GM12878 (cell line): Measurements from ENCODE around the gene CLASP2. TPM values are rescaled to one million over a fixed set of nuclear protein-coding genes. Genes with fewer than 3 reads are reported as not detected.

Experiments used
- CBFB ChIP-seq: IDR thresholded peaks from 2 replicates; pipeline ENCODE4 v1.6.1; 2016; ENCODE audit warnings: antibody characterized with exemption, low read depth
- CHD4 ChIP-seq: fragments of 200-600 bp; sonication (generic); IDR thresholded peaks from 2 replicates; pipeline ENCODE4 v1.6.1; 2016; ENCODE audit warnings: mild to moderate bottlenecking
- CUX1 ChIP-seq: IDR thresholded peaks from 2 replicates; pipeline ENCODE4 v1.6.1; 2012; ENCODE audit warnings: improper control_type of control experiment, low read depth, low read length; ENCODE audit not compliant: insufficient replicate concordance
- EZH2 ChIP-seq: IDR thresholded peaks from 2 replicates; pipeline ENCODE4 v1.6.1; 2012; ENCODE audit warnings: low read depth, mild to moderate bottlenecking, control low read depth, inconsistent platforms, low read length, borderline replicate concordance; ENCODE audit not compliant: control insufficient read depth
- IKZF1 ChIP-seq: fragments of 450-650 bp; conservative IDR thresholded peaks from 2 replicates; pipeline ENCODE4 v1.6.1; 2017; ENCODE audit warnings: antibody characterized with exemption, mild to moderate bottlenecking
- PKNOX1 ChIP-seq: fragments of 450-650 bp; IDR thresholded peaks from 2 replicates; pipeline ENCODE4 v1.6.1; 2016; ENCODE audit warnings: mild to moderate bottlenecking
- RAD51 ChIP-seq: fragments of 450-650 bp; IDR thresholded peaks from 2 replicates; pipeline ENCODE4 v1.6.1; 2016; ENCODE audit warnings: moderate library complexity, mild to moderate bottlenecking, inconsistent platforms
- SMC3 ChIP-seq: IDR thresholded peaks from 2 replicates; pipeline ENCODE4 v1.6.1; 2011; ENCODE audit warnings: low read length, improper control_type of control experiment, borderline replicate concordance
- SRF ChIP-seq, 2 experiments: IDR thresholded peaks; 2 replicates each; pipeline ENCODE4 v1.6.1; 2011; ENCODE audit warnings: low read depth in 2 of 2, low read length in 2 of 2, mild to moderate bottlenecking in 1 of 2, moderate library complexity in 1 of 2
- polyA plus RNA-seq, 11 experiments: library from polyadenylated mRNA; depleted of rRNA in 4 of 11; unstranded in 6 of 11; stranded (reverse) in 5 of 11; fragments of >200 nt; fragmentation: Nextera tagmentation in 4 of 11; fragmentation: Illumina TruSeq in 1 of 11; extraction: Ambion mirVana in 4 of 11; extraction: Trizol in 1 of 11; gene quantifications; 1 replicate in 1 of 11; 2 replicates in 10 of 11; pipeline versions ENCODE4 v1.2.1 to v1.2.3, GENCODE V29; 2011 to 2016; ENCODE audit warnings: inconsistent platforms in 2 of 11, missing spikeins in 2 of 11, low read depth in 1 of 11
- total RNA-seq, 4 experiments: library from RNA; depleted of rRNA in 3 of 4; stranded (reverse); fragments of >200 nt in 3 of 4; fragmentation: Illumina TruSeq in 1 of 4; extraction: Trizol in 1 of 4; gene quantifications; 2 replicates each; pipeline versions ENCODE4 v1.2.1 to v1.2.3, GENCODE V29; 2013 to 2021

Gene CLASP2
- total and polyA plus RNA-seq, 10 of the 15 experiments (the other 5 are each of a cell fraction or from before 2014, with no cell fraction given): 4.0 to 38.3 (median 26.8) TPM

- TF ChIP-seq CHD4: no peak
- no peak for TF ChIP-seq SMC3
- TF ChIP-seq EZH2: no peak
- no peak for TF ChIP-seq CBFB
- TF ChIP-seq CUX1: no peak
- no peak for TF ChIP-seq PKNOX1
- TF ChIP-seq SRF (IDR thresholded peaks at IDR 0.05; ENCODE audit: low read depth in 2 of 2, low read length in 2 of 2): no peak
- no peak for TF ChIP-seq IKZF1
- TF ChIP-seq RAD51: no peak
These were observed 244.2 kb downstream of the CLASP2 start (continued) for GRCh38 chr3:33473813-33474212.
